Testis (tissue), 2 donors: ENCODE measurements around the gene MEPCE.

Experiments
- CTCF ChIP-seq, 3 experiments: fragments of 450-650 bp in 2 of 3; fragments of 200-600 bp in 1 of 3; sonication (generic) in 1 of 3; IDR thresholded peaks; one replicate each; pipeline ENCODE4 v1.5.1; 2016 to 2019; ENCODE audit warnings: antibody characterized with exemption in 3 of 3, mild to moderate bottlenecking in 2 of 3, moderate library complexity in 1 of 3
- POLR2A ChIP-seq: fragments of 450-650 bp; IDR thresholded peaks from one replicate; pipeline ENCODE4 v1.6.1; 2017; ENCODE audit warnings: antibody characterized with exemption, mild to moderate bottlenecking, moderate library complexity

- TF ChIP-seq CTCF (IDR thresholded peaks at IDR 0.05) (no peak), POLR2A (no peak)
Measured at GRCh38 chr7:100389437-100390088, 40.1 kb upstream of the MEPCE start.
